GM19193 (cell line): ENCODE measurements around the gene CDC14C.

Source experiments
- POLR2A ChIP-seq: IDR thresholded peaks from 4 replicates; pipeline ENCODE4 v1.6.1; 2011; ENCODE audit not compliant: insufficient read depth, insufficient read length; ENCODE audit errors: extremely low read depth

CDC14C gene

GRCh38 chr7:48955916-48956315 is 31.6 kb downstream of the CDC14C start:
- TF ChIP-seq POLR2A: no peak

GRCh38 chr7:48959676-48960075 is 35.3 kb downstream of the CDC14C start:
- no peak for TF ChIP-seq POLR2A

GRCh38 chr7:48962821-48963505 is 38.6 kb downstream of the CDC14C start:
- TF ChIP-seq POLR2A: no peak

DNA sequence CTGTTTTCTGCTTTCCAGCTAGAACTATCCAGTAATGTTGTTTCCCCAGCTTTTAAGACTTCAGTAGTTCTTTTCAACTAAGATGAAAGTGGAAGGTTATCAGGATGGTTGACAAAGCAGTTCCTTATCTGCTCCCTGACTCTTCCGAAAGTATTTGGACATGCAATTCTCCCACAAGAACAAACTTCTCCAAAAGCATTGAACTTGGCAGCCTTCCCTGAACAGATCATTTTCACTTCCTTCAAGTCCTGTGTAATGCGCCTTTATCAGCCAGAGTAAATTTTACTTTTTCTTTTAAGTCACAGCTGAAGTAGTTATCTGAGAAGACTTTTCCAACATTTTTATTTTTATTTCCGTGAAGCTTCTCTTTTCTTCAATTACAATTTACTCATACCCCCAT is 39.7 kb downstream of the CDC14C start:
- no peak for TF ChIP-seq POLR2A

GRCh38 chr7:48971173-48971572 is 46.8 kb downstream of the CDC14C start:
- TF ChIP-seq POLR2A: no peak

DNA sequence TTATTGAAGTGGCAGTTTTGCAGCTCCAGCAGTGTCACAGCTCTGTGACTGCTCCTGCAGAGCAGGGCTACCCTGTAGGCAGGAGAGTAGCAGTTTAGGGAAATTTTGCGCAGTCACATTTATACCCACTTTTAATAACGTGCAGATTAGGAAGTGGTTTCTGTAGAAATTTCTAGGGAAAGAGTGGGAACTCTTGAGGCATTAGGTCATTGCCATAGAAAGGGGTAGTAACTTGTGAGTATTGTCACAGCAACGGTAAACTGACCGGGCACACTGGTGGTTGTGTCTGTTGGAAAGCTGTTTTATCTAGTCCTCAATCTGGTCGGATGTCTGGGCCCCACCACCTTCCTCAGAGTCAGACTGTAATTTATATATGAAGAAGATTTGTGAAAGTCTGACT is 51.9 kb downstream of the CDC14C start:
- no peak for TF ChIP-seq POLR2A

DNA sequence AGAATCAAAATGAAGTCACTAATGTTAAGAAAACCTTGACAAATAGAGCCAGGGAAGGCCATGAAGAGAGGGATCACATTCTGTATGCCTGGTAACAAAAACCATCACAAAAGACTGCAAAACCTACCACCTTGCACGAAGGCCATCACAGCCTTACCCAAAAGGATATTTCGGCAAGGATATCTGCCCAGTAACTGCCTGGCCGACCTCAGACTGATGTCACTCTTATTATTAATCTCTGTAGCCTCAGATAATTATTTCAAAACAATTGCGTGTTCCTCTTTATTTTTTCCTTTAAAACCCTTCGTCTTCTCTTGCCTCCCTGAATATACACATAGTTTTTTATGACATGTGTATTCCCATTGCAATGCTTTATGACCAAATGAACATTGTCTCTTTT is 52.5 kb downstream of the CDC14C start:
- TF ChIP-seq POLR2A: no peak
